GM18858 (cell line): ENCODE data around the gene KLKB1.
"Not testable (repeated sequence)": the region's sequence is repeated elsewhere in the genome, so short reads cannot be mapped to it uniquely, and the experiment has no call there.

Experiments used
- ATAC-seq: cut with Tn5 transposase; IDR thresholded peaks from one replicate; pipeline ENCODE4 v1.9.1; 2021; ENCODE audit not compliant: unreplicated experiment

The KLKB1 gene

DNA sequence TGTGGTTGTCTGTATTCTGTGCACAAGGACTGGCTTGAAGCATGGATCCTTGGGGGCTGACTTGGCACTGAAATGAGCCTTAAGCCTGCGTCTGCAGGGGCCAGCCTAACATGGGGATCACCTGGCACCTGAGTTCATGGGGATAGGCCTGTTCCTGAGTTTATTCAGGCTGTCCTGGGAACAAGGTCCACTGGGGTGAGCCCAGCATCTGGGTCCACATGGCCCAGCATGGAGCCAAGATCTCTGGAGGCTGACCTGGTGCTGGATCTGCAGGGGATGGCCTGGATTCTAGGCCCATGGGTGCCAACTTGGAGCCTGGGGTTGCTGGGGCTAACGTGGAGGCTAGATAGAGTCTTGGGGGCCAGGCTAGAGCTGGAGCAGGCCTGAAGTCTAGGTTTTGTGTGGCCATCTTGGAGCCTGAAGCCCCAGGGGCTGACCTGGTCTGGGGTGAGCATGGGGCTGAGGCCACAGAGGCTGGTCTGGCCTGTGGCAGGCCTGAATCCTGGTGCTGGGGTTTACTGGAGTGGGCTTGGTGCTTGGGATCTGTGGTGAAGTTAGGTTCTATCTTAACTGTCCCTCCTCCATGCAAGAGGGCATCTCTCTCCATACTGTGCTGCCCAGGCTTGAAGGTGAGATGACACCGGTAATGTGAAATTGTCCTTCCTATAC is 652 bp upstream of the KLKB1 start:
- no peak for ATAC-seq

- no peak for ATAC-seq
Observed at GRCh38 chr4:186227744-186228513, 622 bp downstream of the KLKB1 start.

GRCh38 chr4:186228514-186228894 is 1.2 kb downstream of the KLKB1 start:
- no peak for ATAC-seq

- ATAC-seq, result no peak
Observed at GRCh38 chr4:186234367-186234766, 7.1 kb downstream of the KLKB1 start.

GRCh38 chr4:186236126-186236525 is 8.8 kb downstream of the KLKB1 start:
- ATAC-seq, result no peak

DNA sequence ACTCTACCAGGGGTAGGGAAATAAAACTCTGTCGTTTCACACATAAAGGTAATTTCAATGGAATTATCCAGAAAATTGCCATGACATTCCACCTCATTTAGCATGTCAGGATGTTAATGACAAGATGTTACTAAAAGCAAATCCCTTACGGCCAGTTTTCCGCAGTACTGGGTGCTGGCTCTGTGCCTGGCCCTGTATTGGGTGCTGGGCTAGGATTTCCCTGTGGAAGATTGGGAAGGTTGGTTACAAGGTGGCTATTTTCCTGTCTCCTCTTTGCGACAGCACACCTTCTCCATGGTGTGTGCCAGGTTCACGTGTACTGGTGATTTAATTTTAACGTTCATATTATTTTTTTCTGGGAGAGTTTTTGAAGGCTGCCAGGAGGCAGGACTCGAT is 13.1 kb downstream of the KLKB1 start:
- no peak for ATAC-seq

DNA sequence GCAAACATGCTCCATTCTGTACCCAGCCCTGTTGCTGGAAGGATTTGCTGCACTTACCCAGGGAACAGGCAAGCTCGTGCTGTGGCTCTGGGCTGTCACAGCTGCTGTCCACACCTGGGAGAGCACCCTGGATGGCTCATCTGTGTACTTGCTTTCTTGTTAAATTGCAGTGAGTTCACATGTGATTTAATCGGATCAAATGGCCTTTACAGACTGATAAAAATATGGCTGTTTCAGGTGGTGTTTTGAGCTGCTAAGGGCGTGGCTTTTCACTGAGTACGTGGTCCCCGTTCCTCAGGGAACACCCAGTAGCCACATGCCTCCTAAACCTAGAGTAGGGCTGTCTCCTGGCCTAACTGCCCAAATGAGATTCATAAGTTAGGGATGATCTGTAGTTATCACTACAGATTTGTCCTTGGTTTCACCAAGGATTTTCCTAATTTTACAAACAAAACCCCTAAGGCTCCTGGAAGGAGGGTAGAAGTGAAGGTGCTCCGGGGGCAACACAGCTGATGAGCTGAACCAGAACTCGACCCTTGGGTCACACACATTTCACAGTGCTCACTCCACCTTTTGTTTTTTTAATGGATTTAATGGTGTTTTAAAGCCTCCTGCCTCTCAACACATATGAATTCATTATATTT is 13.7 kb downstream of the KLKB1 start:
- no peak for ATAC-seq

- ATAC-seq, result no peak
Observed at GRCh38 chr4:186241616-186242015, 14.3 kb downstream of the KLKB1 start.

DNA sequence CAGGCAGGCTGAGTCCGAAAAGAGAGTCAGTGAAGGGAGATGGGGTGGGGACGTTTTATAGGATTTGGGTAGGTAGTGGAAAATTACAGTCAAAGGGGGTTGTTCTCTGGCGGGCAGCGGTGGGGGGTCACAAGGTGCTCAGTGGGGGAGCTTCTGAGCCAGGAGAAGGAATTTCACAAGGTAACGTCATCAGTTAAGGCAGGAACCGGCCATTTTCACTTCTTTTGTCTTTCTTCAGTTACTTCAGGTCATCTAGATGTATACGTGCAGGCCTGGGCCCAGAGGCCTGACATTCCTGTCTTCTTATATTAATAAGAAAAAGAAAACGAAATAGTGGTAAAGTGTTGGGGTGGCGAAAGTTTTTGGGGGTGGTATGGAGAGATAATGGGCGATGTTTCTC is 14.7 kb downstream of the KLKB1 start:
- ATAC-seq, result not testable (repeated sequence)

- ATAC-seq, result no peak
Observed at GRCh38 chr4:186243331-186243730, 16.0 kb downstream of the KLKB1 start.

GRCh38 chr4:186244835-186245234 is 17.5 kb downstream of the KLKB1 start:
- ATAC-seq, result no peak

GRCh38 chr4:186247062-186247752 is 19.9 kb downstream of the KLKB1 start:
- not testable (repeated sequence) for ATAC-seq

GRCh38 chr4:186248643-186249042 is 21.3 kb downstream of the KLKB1 start:
- ATAC-seq, result no peak

GRCh38 chr4:186249785-186250754 is 22.8 kb downstream of the KLKB1 start:
- ATAC-seq, result no peak

DNA sequence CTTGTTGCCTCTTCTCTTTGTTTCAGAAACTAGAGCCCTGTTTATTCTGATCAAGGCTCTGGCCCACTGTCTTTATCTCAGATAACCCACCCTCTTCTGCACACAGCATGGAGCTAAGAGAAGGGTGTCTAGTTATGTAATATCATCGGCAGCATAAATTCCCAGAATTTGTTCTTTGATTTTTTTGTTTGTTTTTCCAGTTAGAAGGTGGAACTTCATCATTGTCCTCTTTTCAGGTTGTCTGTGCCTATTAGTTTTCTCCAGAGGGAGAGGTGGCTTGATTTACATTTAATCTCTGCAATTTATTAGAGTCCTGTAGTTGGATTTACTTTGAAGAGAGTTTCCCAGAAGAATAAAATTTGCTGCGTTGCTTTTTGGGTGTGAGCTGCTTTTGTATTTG is 23.5 kb downstream of the KLKB1 start:
- ATAC-seq, result no peak

GRCh38 chr4:186255122-186255521 is 27.8 kb downstream of the KLKB1 start:
- no peak for ATAC-seq

GRCh38 chr4:186258216-186258811 is 31.0 kb downstream of the KLKB1 start:
- ATAC-seq, result no peak

- ATAC-seq, result no peak
Observed at GRCh38 chr4:186260117-186260503, 32.8 kb downstream of the KLKB1 start.

DNA sequence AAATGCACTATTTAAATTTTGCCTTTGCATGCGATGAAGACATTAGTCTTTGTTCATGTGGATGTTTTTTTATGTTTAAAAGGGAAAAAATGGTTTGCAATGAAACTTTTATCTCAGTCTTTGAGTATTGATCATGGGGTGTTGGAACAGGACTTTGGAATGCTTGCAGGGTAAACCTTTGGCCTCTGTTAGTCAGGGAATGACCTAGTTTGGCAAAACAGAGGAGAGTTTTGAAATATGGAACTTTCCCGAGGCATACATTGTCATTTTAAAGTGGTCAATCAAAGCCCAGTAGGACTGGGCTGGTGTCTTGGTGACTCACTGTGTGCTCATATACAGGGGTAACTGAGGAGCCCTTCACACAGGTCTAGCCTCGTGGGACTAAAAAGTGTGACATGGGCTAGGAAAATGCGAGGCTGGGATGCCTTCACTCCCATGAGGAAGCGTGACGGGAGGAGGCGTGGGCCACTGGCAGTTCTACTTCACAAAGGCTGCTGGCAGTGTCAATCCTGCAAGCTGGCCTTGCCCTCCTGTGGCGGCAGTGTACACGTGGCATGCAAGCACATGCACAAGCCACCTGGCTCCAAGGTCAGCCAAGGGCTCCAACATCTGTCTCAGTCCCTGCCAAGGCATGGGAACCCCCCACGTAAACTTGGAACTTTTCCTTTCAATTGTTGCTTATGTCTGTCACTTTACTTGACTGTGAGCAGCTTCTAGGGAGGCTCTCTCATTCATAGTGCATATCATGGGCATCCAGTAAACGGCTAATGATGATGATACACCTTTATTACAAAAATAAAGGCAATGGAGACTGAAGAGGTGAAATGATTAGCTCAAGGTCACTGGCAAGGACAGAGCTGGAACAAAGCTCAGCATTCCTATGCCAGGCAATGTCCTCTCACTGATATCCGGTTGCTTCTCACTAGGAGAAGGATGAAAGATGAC is 33.5 kb downstream of the KLKB1 start:
- no peak for ATAC-seq
